Measurements from ENCODE around the gene MBOAT2.
A peak's percentile ranks its signal among the peaks of the same experiment; 100 is the strongest.
"Not testable (repeated sequence)": the region's sequence is repeated elsewhere in the genome, so short reads cannot be mapped to it uniquely, and the experiment has no call there.

The MBOAT2 gene

GRCh38 chr2:9003616-9004337 lies at the start of gene MBOAT2:
MBOAT2 (minus strand) TSS chr2:9003684; CDS start chr2:9003614, 70 bp downstream.
- DNase-seq: peak; percentile 91

- no peak for DNase-seq
These were observed 49.5 kb upstream of the MBOAT2 start for GRCh38 chr2:9052821-9053533.

- not testable (repeated sequence) for DNase-seq
These were observed 48.0 kb upstream of the MBOAT2 start for GRCh38 chr2:9051451-9051850.

- no peak for DNase-seq
These were observed 46.8 kb upstream of the MBOAT2 start for GRCh38 chr2:9050122-9050809.

GRCh38 chr2:9045595-9045994 lies 42.1 kb upstream of the MBOAT2 start:
- DNase-seq: no peak

GRCh38 chr2:9043491-9043890 lies 40.0 kb upstream of the MBOAT2 start:
- not testable (repeated sequence) for DNase-seq

GRCh38 chr2:9037166-9037565 lies 33.7 kb upstream of the MBOAT2 start:
- no peak for DNase-seq

- no peak for DNase-seq
These were observed 30.1 kb upstream of the MBOAT2 start for GRCh38 chr2:9033385-9034168.

- peak; percentile 60 for DNase-seq
These were observed 29.2 kb upstream of the MBOAT2 start for GRCh38 chr2:9032536-9033255.

- no peak for DNase-seq
These were observed 28.6 kb upstream of the MBOAT2 start for GRCh38 chr2:9032121-9032520.

GRCh38 chr2:9031246-9031645 lies 27.8 kb upstream of the MBOAT2 start:
- DNase-seq: no peak

- DNase-seq: no peak
These were observed 27.4 kb upstream of the MBOAT2 start for GRCh38 chr2:9030841-9031240.

GRCh38 chr2:9030190-9030589 lies 26.7 kb upstream of the MBOAT2 start:
- DNase-seq: peak; percentile 64

GRCh38 chr2:9029721-9030120 lies 26.2 kb upstream of the MBOAT2 start:
- DNase-seq: peak; percentile 70

- DNase-seq: no peak
These were observed 24.4 kb upstream of the MBOAT2 start for GRCh38 chr2:9027884-9028283.

- no peak for DNase-seq
These were observed 22.3 kb upstream of the MBOAT2 start for GRCh38 chr2:9025746-9026145.

- no peak for DNase-seq
These were observed 21.1 kb upstream of the MBOAT2 start for GRCh38 chr2:9024575-9024974.

GRCh38 chr2:9021563-9022211 lies 18.2 kb upstream of the MBOAT2 start:
- DNase-seq: no peak

- DNase-seq: no peak
These were observed 16.8 kb upstream of the MBOAT2 start for GRCh38 chr2:9020267-9020666.

GRCh38 chr2:9018534-9018933 lies 15.1 kb upstream of the MBOAT2 start:
- no peak for DNase-seq

- DNase-seq: no peak
These were observed 14.6 kb upstream of the MBOAT2 start for GRCh38 chr2:9018109-9018508.

GRCh38 chr2:9017411-9017810 lies 13.9 kb upstream of the MBOAT2 start:
- no peak for DNase-seq
